Measurements from ENCODE around the gene NTRK3.

Gene NTRK3

GRCh38 chr15:88242586-88243555 is 13.7 kb downstream of the NTRK3 start:
- H3K4me3 ChIP-seq (ENCODE audit: low read depth, low read length): no peak overlapping the region
- no peak for DNase-seq (ENCODE audit: low read depth)
- TF ChIP-seq CTCF (IDR thresholded peaks at IDR 0.05; ENCODE audit: control insufficient read depth, extremely low read depth, insufficient read depth): no peak

GRCh38 chr15:88241461-88241860 is 15.1 kb downstream of the NTRK3 start:
- H3K4me3 ChIP-seq (ENCODE audit: low read depth, low read length): no peak overlapping the region
- no peak for TF ChIP-seq CTCF (IDR thresholded peaks at IDR 0.05; ENCODE audit: control insufficient read depth, extremely low read depth, insufficient read depth)
- DNase-seq (ENCODE audit: low read depth): no peak

GRCh38 chr15:88241060-88241459 is 15.5 kb downstream of the NTRK3 start:
- peak; percentile 26; the same call in 1 of the 2 replicates for TF ChIP-seq CTCF (IDR thresholded peaks at IDR 0.05; ENCODE audit: control insufficient read depth, extremely low read depth, insufficient read depth)
- no peak for DNase-seq (ENCODE audit: low read depth)
- no peak overlapping the region for H3K4me3 ChIP-seq (ENCODE audit: low read depth, low read length)

- no peak overlapping the region for H3K4me3 ChIP-seq (ENCODE audit: low read depth, low read length)
- DNase-seq (ENCODE audit: low read depth): no peak
- TF ChIP-seq CTCF (IDR thresholded peaks at IDR 0.05; ENCODE audit: control insufficient read depth, extremely low read depth, insufficient read depth): no peak
Measured at GRCh38 chr15:88239594-88239993, 16.9 kb downstream of the NTRK3 start.

GRCh38 chr15:88238618-88239430 is 17.7 kb downstream of the NTRK3 start:
- DNase-seq (ENCODE audit: low read depth): no peak
- no peak overlapping the region for H3K4me3 ChIP-seq (ENCODE audit: low read depth, low read length)
- TF ChIP-seq CTCF (IDR thresholded peaks at IDR 0.05; ENCODE audit: control insufficient read depth, extremely low read depth, insufficient read depth): no peak

- DNase-seq (ENCODE audit: low read depth): no peak
- H3K4me3 ChIP-seq (ENCODE audit: low read depth, low read length): no peak overlapping the region
- TF ChIP-seq CTCF (IDR thresholded peaks at IDR 0.05; ENCODE audit: control insufficient read depth, extremely low read depth, insufficient read depth): no peak
Measured at GRCh38 chr15:88234711-88235110, 21.8 kb downstream of the NTRK3 start.
